Measurements from ENCODE around the gene SPEG.

SPEG gene

GRCh38 chr2:219538504-219538951 lies 103.9 kb downstream of the SPEG start:
- FAIRE-seq = no peak

- no peak for FAIRE-seq
These were observed 104.5 kb downstream of the SPEG start for GRCh38 chr2:219538956-219539788.

- no peak for FAIRE-seq
These were observed 105.5 kb downstream of the SPEG start for GRCh38 chr2:219539926-219540678.

GRCh38 chr2:219540784-219541504 lies 106.3 kb downstream of the SPEG start:
- FAIRE-seq = no peak

- no peak for FAIRE-seq
These were observed 107.1 kb downstream of the SPEG start for GRCh38 chr2:219541611-219542180.

- no peak for FAIRE-seq
These were observed 108.4 kb downstream of the SPEG start for GRCh38 chr2:219542931-219543595.

DNA sequence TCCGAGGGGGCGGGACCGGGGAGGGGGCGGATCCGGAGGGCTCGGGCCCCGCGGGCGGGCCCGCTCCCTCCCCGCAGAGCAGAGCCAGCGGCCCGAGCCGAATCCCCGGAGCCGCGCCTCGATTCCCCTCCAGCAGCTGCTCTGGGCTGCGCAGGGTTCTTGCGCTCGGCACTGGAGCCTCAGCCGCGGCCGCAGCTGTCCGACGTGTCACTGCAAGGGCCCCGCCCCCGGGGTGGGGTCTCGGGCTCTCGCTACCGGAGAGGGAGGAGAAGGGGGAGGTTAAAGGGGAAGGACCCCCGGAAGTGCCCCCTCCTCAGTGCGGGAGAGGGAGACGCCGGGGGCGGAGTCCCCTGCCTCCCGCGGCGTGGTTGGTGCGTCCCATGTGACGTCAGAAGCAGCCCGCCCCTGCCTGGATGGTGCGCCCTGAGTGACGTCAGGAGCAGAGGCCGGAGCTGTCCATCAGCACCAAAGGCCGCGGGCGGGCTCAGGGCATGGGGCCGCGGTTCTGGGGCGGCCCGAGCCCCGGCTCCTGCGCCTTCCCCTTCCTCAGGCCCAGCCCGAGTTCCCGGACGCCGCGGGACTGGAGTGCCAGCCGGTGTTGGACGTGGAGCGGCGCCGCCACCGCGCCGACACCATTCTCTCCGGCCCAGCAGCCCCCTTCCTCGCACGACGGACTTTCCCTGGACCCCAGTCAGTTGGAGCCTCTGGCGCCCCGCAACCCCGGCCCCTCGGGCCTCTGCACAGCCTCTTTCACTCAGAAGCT lies 109.1 kb downstream of the SPEG start, which contains the start of the genes CHPF and TMEM198:
Gene CHPF (minus strand): TSS at position 214 of the 763 bp plus-strand sequence. CDS start 271 bp downstream, outside the sequence.
Gene TMEM198 (plus strand): TSS at position 433 of the 763 bp plus-strand sequence. CDS start 700 bp downstream, outside the sequence.
- FAIRE-seq = peak; percentile 92

- FAIRE-seq = no peak
These were observed 109.9 kb downstream of the SPEG start for GRCh38 chr2:219544567-219544966.

GRCh38 chr2:219545295-219545942 lies 110.8 kb downstream of the SPEG start:
- FAIRE-seq = no peak

GRCh38 chr2:219545943-219546352 lies 111.3 kb downstream of the SPEG start:
- FAIRE-seq = no peak

DNA sequence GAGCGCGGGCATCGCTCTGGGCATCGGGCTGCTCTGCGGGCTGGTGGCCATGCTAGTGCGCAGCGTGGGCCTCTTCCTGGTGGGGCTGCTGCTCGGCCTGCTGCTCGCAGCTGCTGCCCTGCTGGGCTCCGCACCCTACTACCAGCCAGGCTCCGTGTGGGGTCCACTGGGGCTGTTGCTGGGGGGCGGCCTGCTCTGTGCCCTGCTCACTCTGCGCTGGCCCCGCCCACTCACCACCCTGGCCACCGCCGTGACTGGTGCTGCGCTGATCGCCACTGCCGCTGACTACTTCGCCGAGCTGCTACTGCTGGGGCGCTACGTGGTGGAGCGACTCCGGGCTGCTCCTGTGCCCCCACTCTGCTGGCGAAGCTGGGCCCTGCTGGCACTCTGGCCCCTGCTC lies 113.0 kb downstream of the SPEG start:
- no peak for FAIRE-seq
